Esophagus muscularis mucosa (tissue), 4 donors: Measurements from ENCODE around the gene MYMX. TPM values are rescaled to one million over a fixed set of nuclear protein-coding genes. Genes with fewer than 3 reads are reported as not detected.
A peak's percentile ranks its signal among the peaks of the same experiment; 100 is the strongest.

ENCODE experiments used
- DNase-seq: peaks from one replicate; pipeline ENCODE4 v3.0.0-alpha.2; 2017; ENCODE audit errors: extremely low spot score
- H3K27ac ChIP-seq, 4 donors: fragments of 200-600 bp; sonication (generic); replicated peaks in 1 of 4; 1 replicate in 3 of 4; 2 replicates in 1 of 4; pipeline ENCODE4 v1.5.1; 2016 to 2019; ENCODE audit warnings: mild to moderate bottlenecking in 1 of 4
- H3K27me3 ChIP-seq, 4 donors: fragments of 200-600 bp; sonication (generic); one replicate each; pipeline versions ENCODE4 v1.5.1 to v1.6.0; 2016 to 2019
- H3K36me3 ChIP-seq, 4 donors: fragments of 200-600 bp; sonication (generic); one replicate each; pipeline ENCODE4 v1.5.1; 2016 to 2019
- H3K4me1 ChIP-seq, 4 donors: fragments of 200-600 bp; sonication (generic); one replicate each; pipeline ENCODE4 v1.5.1; 2016 to 2019
- H3K4me3 ChIP-seq, 4 donors: fragments of 200-600 bp; sonication (generic); 1 replicate in 2 of 4; 2 replicates in 2 of 4; pipeline ENCODE4 v1.5.1; 2016 to 2019; ENCODE audit warnings: mild to moderate bottlenecking in 4 of 4, moderate library complexity in 1 of 4
- H3K9me3 ChIP-seq, 4 donors: fragments of 200-600 bp; sonication (generic); 1 replicate in 3 of 4; 2 replicates in 1 of 4; pipeline ENCODE4 v1.5.1; 2016 to 2019
- EP300 ChIP-seq: sonication (generic); formaldehyde crosslinking; IDR thresholded peaks from one replicate; pipeline ENCODE4 v1.6.1; 2017; ENCODE audit warnings: antibody characterized with exemption
- POLR2A ChIP-seq: fragments of 450-650 bp; IDR thresholded peaks from one replicate; pipeline ENCODE4 v1.6.1; 2017; ENCODE audit warnings: antibody characterized with exemption, moderate library complexity, mild to moderate bottlenecking, low read depth
- POLR2AphosphoS5 ChIP-seq, 2 donors: sonication (generic); formaldehyde crosslinking; IDR thresholded peaks; one replicate each; pipeline ENCODE4 v1.6.1; 2017; ENCODE audit warnings: antibody characterized with exemption in 2 of 2
- WGBS: methylation state at CpG from one replicate; pipeline ENCODE4 v1.1.5; 2018; 5-methylcytosine and 5-hydroxymethylcytosine counted together
- intact Hi-C: fragments of 100-400 bp; cut with DNase I; formaldehyde crosslinking; loops from one replicate; pipeline ENCODE4 v1.15.1; 2023
- total RNA-seq, 4 donors: library from RNA; depleted of rRNA; stranded (reverse); fragments of >200 nt; gene quantifications; one replicate each; pipeline versions ENCODE4 v1.1.0 to v1.2.1, GENCODE V29; 2016
- TF ChIP-seq, protein P1 (sequence below), 3 experiments: fragments of 200-600 bp in 2 of 3; fragments of 450-650 bp in 1 of 3; sonication (generic) in 2 of 3; IDR thresholded peaks; one replicate each; pipeline ENCODE4 v1.5.1; 2017 to 2019; ENCODE audit warnings: antibody characterized with exemption in 3 of 3, mild to moderate bottlenecking in 2 of 3, moderate library complexity in 1 of 3

MYMX gene
- total RNA-seq, 4 donors from 2014 or later = not detected

DNA sequence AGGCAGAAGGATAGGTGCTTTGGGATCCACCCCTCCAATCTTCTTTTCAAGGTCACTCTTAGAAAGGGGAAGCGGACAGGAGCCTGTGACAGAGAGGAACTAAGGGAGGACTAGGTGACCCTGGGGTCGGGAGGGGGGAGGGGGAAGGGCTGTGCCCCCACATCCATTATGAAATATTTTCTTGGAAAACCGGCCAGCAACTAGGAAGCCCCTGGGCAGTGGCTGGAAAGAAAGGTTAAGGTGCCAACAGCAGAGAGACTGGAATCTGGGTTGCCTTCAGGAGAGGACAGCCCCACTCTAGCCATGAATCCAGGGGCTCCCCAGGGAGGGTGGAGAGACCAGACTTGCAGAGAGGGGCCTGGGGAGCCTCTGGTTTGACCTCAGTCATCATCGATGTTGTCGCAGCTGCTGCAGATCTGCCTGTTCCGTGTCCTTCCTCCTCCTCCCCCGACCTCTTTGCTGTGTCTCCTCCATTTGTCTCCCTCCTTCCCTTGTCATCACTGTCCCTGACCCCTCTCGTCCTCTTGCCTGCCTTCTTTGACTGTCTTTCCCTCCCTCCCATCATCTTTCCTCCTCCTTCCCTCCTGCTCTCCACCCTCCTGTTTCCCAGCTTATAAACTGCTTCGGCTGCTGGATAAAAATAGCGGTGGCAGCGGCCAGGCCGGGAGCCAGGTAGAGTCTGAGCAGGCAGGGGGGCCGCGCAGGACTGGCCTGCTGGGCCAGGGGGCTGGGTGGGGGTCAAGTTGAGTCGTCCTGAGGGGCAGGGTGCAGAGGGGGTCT, 9.8 kb downstream of the MYMX start:
- intact Hi-C loops = no loop called here
- Histone ChIP-seq H3K4me3 (peak overlapping the region; percentile 34 to 75 (median 61)), H3K27me3 (no peaks in the 10 kb centered on the region), H3K4me1 (peaks cover 85 to 100% (median 95%) of the 10 kb centered on the region in 4 donors), H3K36me3 (peaks cover 0 to 34% (median 24%) of the 10 kb centered on the region in 4 donors), H3K27ac (peak overlapping the region; percentile 95 to 98 (median 96)), H3K9me3 (no peaks in the 10 kb centered on the region)
- 36% methylated on average over 15 of the region's 15 CpGs for WGBS
- DNase-seq = no peak
- TF ChIP-seq, protein P1, sequence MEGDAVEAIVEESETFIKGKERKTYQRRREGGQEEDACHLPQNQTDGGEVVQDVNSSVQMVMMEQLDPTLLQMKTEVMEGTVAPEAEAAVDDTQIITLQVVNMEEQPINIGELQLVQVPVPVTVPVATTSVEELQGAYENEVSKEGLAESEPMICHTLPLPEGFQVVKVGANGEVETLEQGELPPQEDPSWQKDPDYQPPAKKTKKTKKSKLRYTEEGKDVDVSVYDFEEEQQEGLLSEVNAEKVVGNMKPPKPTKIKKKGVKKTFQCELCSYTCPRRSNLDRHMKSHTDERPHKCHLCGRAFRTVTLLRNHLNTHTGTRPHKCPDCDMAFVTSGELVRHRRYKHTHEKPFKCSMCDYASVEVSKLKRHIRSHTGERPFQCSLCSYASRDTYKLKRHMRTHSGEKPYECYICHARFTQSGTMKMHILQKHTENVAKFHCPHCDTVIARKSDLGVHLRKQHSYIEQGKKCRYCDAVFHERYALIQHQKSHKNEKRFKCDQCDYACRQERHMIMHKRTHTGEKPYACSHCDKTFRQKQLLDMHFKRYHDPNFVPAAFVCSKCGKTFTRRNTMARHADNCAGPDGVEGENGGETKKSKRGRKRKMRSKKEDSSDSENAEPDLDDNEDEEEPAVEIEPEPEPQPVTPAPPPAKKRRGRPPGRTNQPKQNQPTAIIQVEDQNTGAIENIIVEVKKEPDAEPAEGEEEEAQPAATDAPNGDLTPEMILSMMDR (IDR thresholded peaks at IDR 0.05) = no peak
- TF ChIP-seq POLR2AphosphoS5 (IDR thresholded peaks at IDR 0.05) = peak in 1 of 2 donors; percentile 54
- no peak for TF ChIP-seq EP300

DNA sequence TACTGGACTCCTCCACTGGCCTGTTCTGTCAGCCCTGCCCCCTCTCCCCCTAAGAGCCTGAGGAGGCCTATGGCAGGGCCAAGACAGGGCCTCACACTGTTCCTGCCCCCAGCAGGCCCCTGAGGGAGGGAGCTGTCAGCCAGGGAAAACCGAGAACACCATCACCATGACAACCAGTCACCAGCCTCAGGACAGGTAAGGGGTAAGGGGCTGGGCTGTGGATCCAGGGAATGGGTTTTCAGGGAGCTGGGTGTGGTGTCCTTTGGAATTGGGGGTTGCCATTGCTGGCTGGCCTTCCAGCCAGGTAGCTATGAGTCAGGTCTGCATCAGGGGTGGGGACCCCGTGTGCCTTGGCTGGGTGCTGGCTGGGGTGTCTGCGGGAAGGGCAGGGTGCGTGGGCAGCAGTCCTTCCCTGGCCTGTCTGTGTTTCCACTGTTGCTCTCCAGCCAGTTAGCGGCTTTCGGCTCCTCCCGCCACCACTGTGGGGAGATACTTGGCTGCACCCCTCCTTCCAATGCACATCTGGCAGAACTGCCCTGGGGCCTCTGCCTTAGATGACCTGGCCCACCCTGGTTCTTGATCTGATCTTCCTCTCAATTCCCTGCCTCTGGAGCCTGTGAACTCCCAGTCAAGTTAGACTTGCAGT, 10.5 kb downstream of the MYMX start:
- peak overlapping the region; percentile 95 to 98 (median 96) for H3K27ac ChIP-seq
- H3K4me3 ChIP-seq = peak overlapping the region; percentile 34 to 75 (median 61)
- H3K36me3 ChIP-seq = peaks cover 2 to 42% (median 31%) of the 10 kb centered on the region in 4 donors
- no peak for DNase-seq
- TF ChIP-seq POLR2AphosphoS5 (IDR thresholded peaks at IDR 0.05) (no peak), EP300 (no peak), POLR2A (no peak)
- TF ChIP-seq, protein P1 (IDR thresholded peaks at IDR 0.05) = no peak
- H3K4me1 ChIP-seq = peaks cover 86 to 100% (median 95%) of the 10 kb centered on the region in 4 donors
- WGBS = 7% methylated on average over 3 of the region's 7 CpGs
- intact Hi-C loops = no loop called here
- no peaks in the 10 kb centered on the region for H3K27me3 ChIP-seq
- no peaks in the 10 kb centered on the region for H3K9me3 ChIP-seq

DNA sequence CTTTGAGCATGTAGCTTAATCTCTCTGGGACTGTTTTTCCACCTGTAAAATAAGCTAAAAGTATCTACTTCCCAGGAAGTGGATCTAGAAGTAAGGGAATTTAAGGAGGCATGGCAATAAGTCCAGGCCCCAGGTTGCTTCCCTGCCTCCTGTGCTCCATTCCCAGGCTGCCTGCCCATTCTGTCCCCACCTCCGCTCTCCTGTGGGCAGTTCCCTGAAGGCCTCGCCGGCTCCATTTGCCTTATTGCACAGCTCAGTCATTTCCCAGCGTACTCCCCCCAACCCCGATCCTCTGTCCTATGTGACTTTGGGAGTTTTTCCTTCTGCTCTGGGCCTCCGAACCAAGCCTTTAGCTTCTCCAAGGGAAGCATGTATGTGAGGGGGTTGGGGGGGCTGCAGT, 11.3 kb downstream of the MYMX start:
- Histone ChIP-seq H3K27me3 (no peaks in the 10 kb centered on the region), H3K9me3 (no peaks in the 10 kb centered on the region), H3K27ac (peak overlapping the region; percentile 95 to 98 (median 96)), H3K36me3 (peaks cover 10 to 49% (median 37%) of the 10 kb centered on the region in 4 donors), H3K4me3 (peak overlapping the region; percentile 34 to 75 (median 61)), H3K4me1 (peaks cover 87 to 100% (median 95%) of the 10 kb centered on the region in 4 donors)
- TF ChIP-seq POLR2A = no peak
- TF ChIP-seq EP300 = no peak
- TF ChIP-seq POLR2AphosphoS5 (IDR thresholded peaks at IDR 0.05) = no peak
- TF ChIP-seq, protein P1 (IDR thresholded peaks at IDR 0.05) = no peak
- DNase-seq = no peak
- intact Hi-C loops = no loop called here
- WGBS = 65% methylated on average over 6 of the region's 6 CpGs

DNA sequence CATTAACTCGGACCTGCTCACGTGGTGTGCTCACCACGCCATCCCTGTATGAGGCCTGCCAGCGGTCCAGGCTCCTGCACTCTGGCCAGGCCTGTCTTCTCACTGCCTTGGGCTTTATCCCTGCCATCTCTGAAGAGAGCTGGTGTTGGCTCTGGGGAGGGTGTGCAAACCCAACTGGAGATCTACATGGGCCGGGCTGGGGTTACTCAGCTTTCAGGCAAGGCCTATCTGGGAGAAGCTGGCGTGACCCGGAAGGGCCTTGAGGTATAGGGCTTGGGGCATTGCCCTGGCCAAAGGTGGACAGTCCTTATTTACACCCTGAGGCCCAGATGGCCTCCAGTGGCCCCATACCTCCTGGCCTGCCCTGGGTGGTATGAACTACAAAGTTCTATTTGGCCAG, 11.7 kb downstream of the MYMX start:
- TF ChIP-seq, protein P1 (IDR thresholded peaks at IDR 0.05) = no peak
- Histone ChIP-seq H3K27ac (peak overlapping the region; percentile 95 to 98 (median 96)), H3K27me3 (no peaks in the 10 kb centered on the region), H3K36me3 (peaks cover 10 to 53% (median 38%) of the 10 kb centered on the region in 4 donors), H3K4me3 (peak overlapping the region in 2 of 4 donors; percentile 73 to 75), H3K4me1 (peaks cover 91 to 100% (median 98%) of the 10 kb centered on the region in 4 donors), H3K9me3 (no peaks in the 10 kb centered on the region)
- 88% methylated on average over 7 of the region's 7 CpGs for WGBS
- no peak for DNase-seq
- intact Hi-C loops = no loop called here
